CD4-positive, CD25-positive, alpha-beta regulatory T cell (primary cell): ENCODE measurements around the gene TMPRSS11F. TPM values are rescaled to one million over a fixed set of nuclear protein-coding genes. Genes with fewer than 3 reads are reported as not detected.

ENCODE experiments used
- ATAC-seq, 2 donors: fragments of 150-1000 bp; cut with Tn5 transposase; one replicate each; pipeline ENCODE4 v1.10.0; 2021; ENCODE audit warnings: low read depth in 2 of 2, moderate number of reproducible peaks in 2 of 2, moderate library complexity in 1 of 2
- DNase-seq, 3 donors: peaks; one replicate each; pipeline versions ENCODE4 v3.0.0 to v3.0.0-alpha.2; 2012 to 2022; ENCODE audit warnings: mixed read lengths in 1 of 3
- H3K27ac ChIP-seq: one replicate; pipeline ENCODE4 v1.7.0; 2013; ENCODE audit warnings: mild to moderate bottlenecking, low read length; ENCODE audit not compliant: insufficient read depth, poor library complexity, severe bottlenecking
- H3K27me3 ChIP-seq: one replicate; pipeline ENCODE4 v1.7.0; 2013; ENCODE audit warnings: low read length; ENCODE audit not compliant: control insufficient read depth, insufficient read depth
- H3K36me3 ChIP-seq: one replicate; pipeline ENCODE4 v1.7.0; 2013; ENCODE audit warnings: mild to moderate bottlenecking, low read length, moderate library complexity; ENCODE audit not compliant: control insufficient read depth, insufficient read depth
- H3K4me1 ChIP-seq: 2 replicates; pipeline ENCODE4 v1.7.0; 2013; ENCODE audit warnings: mild to moderate bottlenecking, low read length; ENCODE audit not compliant: insufficient read depth, control insufficient read depth, poor library complexity, severe bottlenecking
- H3K4me3 ChIP-seq: one replicate; pipeline ENCODE4 v1.7.0; 2013; ENCODE audit warnings: low read depth, mild to moderate bottlenecking, low read length, moderate library complexity
- H3K9me3 ChIP-seq, 2 experiments: 1 replicate in 1 of 2; 2 replicates in 1 of 2; pipeline ENCODE4 v1.7.0; 2013; ENCODE audit warnings: low read length in 2 of 2, mild to moderate bottlenecking in 1 of 2, moderate library complexity in 1 of 2; ENCODE audit not compliant: control insufficient read depth in 2 of 2
- H3K27ac Mint-ChIP-seq, 3 donors: one replicate each; pipeline ENCODE4 v1.8.0; 2020 to 2022; ENCODE audit warnings: mild to moderate bottlenecking in 3 of 3, mixed read lengths in 3 of 3, moderate library complexity in 2 of 3
- H3K27me3 Mint-ChIP-seq: one replicate; pipeline ENCODE4 v1.8.0; 2022; ENCODE audit warnings: mild to moderate bottlenecking, mixed read lengths
- H3K36me3 Mint-ChIP-seq: one replicate; pipeline ENCODE4 v1.8.0; 2020; ENCODE audit warnings: mixed read lengths
- H3K4me1 Mint-ChIP-seq, 4 donors: one replicate each; pipeline ENCODE4 v1.8.0; 2020 to 2022; ENCODE audit warnings: mixed read lengths in 4 of 4, mild to moderate bottlenecking in 1 of 4
- H3K4me3 Mint-ChIP-seq, 4 donors: one replicate each; pipeline ENCODE4 v1.8.0; 2020 to 2022; ENCODE audit warnings: mild to moderate bottlenecking in 4 of 4, mixed read lengths in 4 of 4, moderate library complexity in 3 of 4
- H3K9me3 Mint-ChIP-seq, 7 donors: one replicate each; pipeline ENCODE4 v1.8.0; 2020 to 2022; ENCODE audit warnings: mixed read lengths in 7 of 7, mild to moderate bottlenecking in 3 of 7, moderate library complexity in 2 of 7
- polyA plus RNA-seq, 4 donors: library from polyadenylated mRNA; unstranded; fragments of 300-500 nt; fragmentation: Illumina TruSeq; gene quantifications; one replicate each; pipeline ENCODE4 v1.2.3, GENCODE V29; 2021
- total RNA-seq: library from RNA; stranded (reverse); gene quantifications from one replicate; pipeline ENCODE4 v1.2.3, GENCODE V29; 2022

The TMPRSS11F gene
- total and polyA plus RNA-seq, 5 donors from 2014 or later = not detected

DNA sequence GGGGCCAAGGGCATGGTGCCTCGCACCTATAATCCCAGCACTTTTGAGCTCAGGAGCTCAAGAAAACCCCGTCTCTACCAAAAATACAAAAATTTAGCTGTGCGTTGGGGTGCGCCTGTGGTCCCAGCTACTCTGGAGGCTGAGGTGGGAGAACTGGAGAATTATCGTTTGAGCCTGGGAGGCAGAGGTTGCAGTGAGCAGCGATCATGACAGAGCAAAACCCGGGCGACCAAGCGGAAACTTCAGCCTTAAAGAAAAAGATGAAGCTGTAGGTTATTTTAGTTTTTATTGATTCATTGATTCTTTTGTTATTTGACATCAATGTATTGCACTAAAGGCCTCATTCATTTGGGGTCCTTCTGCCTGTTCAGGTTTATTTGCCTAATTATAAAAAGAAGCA lies 5.4 kb downstream of the TMPRSS11F start:
- Histone ChIP-seq H3K4me3 (no peak overlapping the region), H3K27ac (no peak overlapping the region), H3K27me3 (no peaks in the 10 kb centered on the region), H3K4me1 (no peaks in the 10 kb centered on the region), H3K9me3 (no peaks in the 10 kb centered on the region), H3K36me3 (no peaks in the 10 kb centered on the region)
- Mint-ChIP-seq H3K27ac (no peak overlapping the region), H3K27me3 (no peaks in the 10 kb centered on the region), H3K9me3 (peaks cover 0 to 3% (median 0%) of the 10 kb centered on the region in 7 donors), H3K4me3 (no peak overlapping the region), H3K36me3 (no peaks in the 10 kb centered on the region), H3K4me1 (no peaks in the 10 kb centered on the region)
- ATAC-seq (no peak), DNase-seq (no peak)

DNA sequence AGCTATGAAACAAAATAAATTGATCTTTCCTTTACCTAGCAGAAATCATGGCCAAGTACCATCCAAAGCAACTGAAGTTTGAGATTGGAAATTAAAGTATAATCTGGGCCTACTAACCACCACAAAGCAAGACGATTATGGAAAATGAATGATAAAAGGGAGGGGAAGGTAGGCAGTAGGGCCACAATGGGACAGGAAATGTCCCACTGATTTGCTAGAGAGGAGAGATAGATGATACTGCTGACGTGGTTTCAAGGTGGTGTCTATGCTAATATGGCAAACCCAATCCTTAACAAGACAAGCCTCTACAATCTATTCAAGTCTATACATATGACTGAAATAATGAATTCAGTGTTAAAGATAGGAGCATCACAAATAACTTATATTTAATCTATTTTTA lies 6.1 kb downstream of the TMPRSS11F start:
- Mint-ChIP-seq H3K27ac (no peak overlapping the region), H3K27me3 (no peaks in the 10 kb centered on the region), H3K36me3 (no peaks in the 10 kb centered on the region), H3K9me3 (peaks cover 0 to 3% (median 0%) of the 10 kb centered on the region in 7 donors), H3K4me3 (no peak overlapping the region), H3K4me1 (no peaks in the 10 kb centered on the region)
- Histone ChIP-seq H3K27me3 (no peaks in the 10 kb centered on the region), H3K9me3 (no peaks in the 10 kb centered on the region), H3K4me1 (no peaks in the 10 kb centered on the region), H3K27ac (no peak overlapping the region), H3K4me3 (no peak overlapping the region), H3K36me3 (no peaks in the 10 kb centered on the region)
- DNase-seq (no peak), ATAC-seq (no peak)

DNA sequence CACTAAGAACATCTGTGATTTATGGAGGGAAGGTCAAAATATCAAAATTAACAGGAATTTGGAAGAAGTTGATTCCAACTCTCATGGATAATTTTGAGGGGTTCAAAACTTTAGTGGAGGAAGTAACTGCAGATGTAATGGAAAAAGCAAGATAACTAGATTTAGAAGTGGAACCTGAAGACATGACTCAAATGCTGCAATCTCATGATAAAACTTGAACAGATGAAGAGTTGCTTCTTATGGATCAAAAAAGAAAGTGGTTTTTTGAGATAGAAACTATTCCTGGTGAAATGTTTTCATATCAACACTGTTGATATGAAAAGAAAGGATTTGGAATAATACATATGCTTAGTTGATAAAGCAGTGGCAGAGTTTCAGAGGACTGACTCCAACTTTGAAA lies 9.7 kb downstream of the TMPRSS11F start:
- Mint-ChIP-seq H3K27me3 (no peaks in the 10 kb centered on the region), H3K36me3 (no peaks in the 10 kb centered on the region), H3K9me3 (peaks cover 0 to 8% (median 0%) of the 10 kb centered on the region in 7 donors), H3K4me1 (no peaks in the 10 kb centered on the region), H3K27ac (peak overlapping the region in 1 of 3 donors; percentile 71), H3K4me3 (no peak overlapping the region)
- DNase-seq = no peak
- Histone ChIP-seq H3K36me3 (no peaks in the 10 kb centered on the region), H3K27ac (no peak overlapping the region), H3K9me3 (no peaks in the 10 kb centered on the region), H3K4me1 (no peaks in the 10 kb centered on the region), H3K27me3 (no peaks in the 10 kb centered on the region), H3K4me3 (no peak overlapping the region)
- ATAC-seq = no peak

DNA sequence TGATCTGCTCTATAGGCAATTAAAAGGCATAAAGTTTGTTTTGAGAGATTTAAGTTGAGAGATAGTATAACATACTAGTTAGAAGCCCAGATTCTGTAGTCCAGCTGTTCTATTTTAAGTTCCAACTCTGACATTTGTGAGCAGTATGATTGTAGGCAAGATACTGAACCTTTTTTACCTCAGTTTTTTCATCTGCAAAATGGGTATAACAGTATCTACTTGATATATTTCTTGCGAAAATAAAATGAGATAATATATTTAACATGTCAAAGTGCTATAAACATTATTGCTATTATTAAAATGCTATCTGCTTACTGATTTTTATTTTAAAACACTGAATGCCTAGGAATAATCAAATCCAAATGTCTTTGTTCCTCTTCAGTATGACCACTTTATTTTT lies 19.2 kb downstream of the TMPRSS11F start:
- no peaks in the 10 kb centered on the region for H3K27me3 ChIP-seq
- H3K9me3 ChIP-seq = no peaks in the 10 kb centered on the region
- H3K4me3 ChIP-seq = no peak overlapping the region
- H3K27ac Mint-ChIP-seq = no peak overlapping the region
- H3K36me3 ChIP-seq = no peaks in the 10 kb centered on the region
- no peaks in the 10 kb centered on the region for H3K4me1 Mint-ChIP-seq
- H3K4me3 Mint-ChIP-seq = no peak overlapping the region
- ATAC-seq = no peak
- no peak for DNase-seq
- H3K4me1 ChIP-seq = no peaks in the 10 kb centered on the region
- no peaks in the 10 kb centered on the region for H3K27me3 Mint-ChIP-seq
- no peaks in the 10 kb centered on the region for H3K36me3 Mint-ChIP-seq
- H3K9me3 Mint-ChIP-seq = peaks cover 0 to 9% (median 3%) of the 10 kb centered on the region in 7 donors
- H3K27ac ChIP-seq = no peak overlapping the region

DNA sequence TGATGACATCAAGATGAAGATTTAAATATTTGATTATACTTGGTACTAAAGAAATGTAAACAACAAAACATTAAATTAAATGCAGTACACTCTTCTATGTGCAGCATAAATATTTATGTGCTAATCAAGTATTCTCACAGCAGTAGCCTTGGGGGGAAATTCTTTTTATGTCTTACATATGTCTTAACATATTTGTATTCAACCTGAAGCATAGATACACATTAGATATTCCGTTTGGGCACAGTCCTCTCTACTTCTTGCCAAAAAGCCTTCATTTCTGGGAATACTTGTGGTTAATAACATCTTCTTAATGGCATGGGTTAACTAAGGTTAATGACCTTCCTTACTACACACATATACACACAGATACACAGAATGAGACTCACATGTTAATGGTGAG lies 19.8 kb downstream of the TMPRSS11F start:
- peaks cover 0 to 9% (median 3%) of the 10 kb centered on the region in 7 donors for H3K9me3 Mint-ChIP-seq
- Histone ChIP-seq H3K4me3 (no peak overlapping the region), H3K36me3 (no peaks in the 10 kb centered on the region), H3K27me3 (no peaks in the 10 kb centered on the region), H3K27ac (no peak overlapping the region), H3K4me1 (no peaks in the 10 kb centered on the region), H3K9me3 (no peaks in the 10 kb centered on the region)
- DNase-seq = no peak
- H3K4me1 Mint-ChIP-seq = no peaks in the 10 kb centered on the region
- no peaks in the 10 kb centered on the region for H3K27me3 Mint-ChIP-seq
- no peak overlapping the region for H3K4me3 Mint-ChIP-seq
- no peak for ATAC-seq
- no peaks in the 10 kb centered on the region for H3K36me3 Mint-ChIP-seq
- H3K27ac Mint-ChIP-seq = no peak overlapping the region

DNA sequence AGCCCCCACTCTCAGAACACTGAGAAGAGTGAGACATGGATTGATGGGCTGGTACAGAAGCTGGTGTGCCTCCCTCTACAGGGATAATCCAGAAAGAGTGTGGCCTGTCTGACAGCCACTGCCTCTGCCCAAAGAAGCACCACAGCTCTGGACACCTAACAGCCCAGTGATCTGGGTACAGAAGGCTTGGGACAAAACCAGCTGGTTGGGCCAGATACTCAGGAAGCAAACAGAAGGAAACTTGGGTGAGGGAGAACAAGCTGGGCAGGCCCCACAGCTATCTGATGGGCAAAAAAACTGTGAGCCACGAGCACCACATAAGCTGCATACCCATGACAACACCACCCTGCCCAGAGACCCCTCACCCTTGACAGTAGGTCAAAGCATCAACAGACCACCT lies 46.9 kb downstream of the TMPRSS11F start:
- Mint-ChIP-seq H3K36me3 (no peaks in the 10 kb centered on the region), H3K4me3 (no peak overlapping the region), H3K4me1 (no peaks in the 10 kb centered on the region), H3K27me3 (no peaks in the 10 kb centered on the region), H3K27ac (no peak overlapping the region), H3K9me3 (peaks cover 2 to 20% (median 7%) of the 10 kb centered on the region in 7 donors)
- Histone ChIP-seq H3K9me3 (no peaks in the 10 kb centered on the region), H3K36me3 (no peaks in the 10 kb centered on the region), H3K4me3 (no peak overlapping the region), H3K4me1 (no peaks in the 10 kb centered on the region), H3K27ac (no peak overlapping the region), H3K27me3 (no peaks in the 10 kb centered on the region)
- no peak for ATAC-seq
- no peak for DNase-seq

DNA sequence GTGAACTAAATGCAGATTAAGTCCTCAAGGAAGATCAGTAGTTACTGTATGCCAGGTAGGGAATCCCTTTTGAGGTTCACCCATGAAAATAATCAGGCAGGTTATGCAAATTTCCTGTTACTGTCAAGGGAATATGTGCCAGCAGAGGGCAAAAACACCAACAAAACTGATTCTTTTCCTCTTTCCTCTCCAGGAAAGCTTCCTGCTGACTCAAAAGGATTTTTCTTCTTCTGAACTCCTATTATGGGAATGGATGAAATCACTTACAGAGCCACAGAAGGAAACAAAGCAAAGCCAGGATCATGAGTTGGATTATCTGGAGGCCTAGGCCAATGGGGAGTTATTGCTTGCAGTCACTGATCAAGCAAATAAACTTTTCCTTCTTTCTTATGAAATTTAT lies 49.7 kb downstream of the TMPRSS11F start:
- ATAC-seq = no peak

DNA sequence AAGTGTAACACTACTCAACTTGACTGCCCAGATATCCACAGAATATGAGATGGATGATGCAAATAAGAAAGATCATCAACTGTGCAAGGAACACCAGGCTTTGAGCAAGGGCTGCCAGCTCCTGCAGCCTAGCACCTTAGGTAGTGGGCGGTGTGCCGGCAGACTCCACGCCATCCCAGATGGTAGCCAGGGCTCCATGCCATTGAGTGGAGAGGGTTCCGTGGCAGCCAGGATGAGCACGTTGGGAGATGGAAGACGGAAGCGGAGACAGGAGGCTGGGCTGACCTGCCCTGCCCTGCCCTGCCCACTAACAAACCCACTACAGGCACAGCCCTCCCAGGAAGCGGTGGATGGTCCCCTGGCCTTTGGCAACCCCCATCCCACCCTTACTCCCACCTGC lies 51.9 kb downstream of the TMPRSS11F start:
- H3K36me3 ChIP-seq = no peaks in the 10 kb centered on the region
- no peak overlapping the region for H3K4me3 ChIP-seq
- no peaks in the 10 kb centered on the region for H3K27me3 Mint-ChIP-seq
- no peaks in the 10 kb centered on the region for H3K4me1 Mint-ChIP-seq
- ATAC-seq (no peak), DNase-seq (no peak)
- no peak overlapping the region for H3K27ac ChIP-seq
- no peaks in the 10 kb centered on the region for H3K4me1 ChIP-seq
- no peaks in the 10 kb centered on the region for H3K9me3 ChIP-seq
- H3K9me3 Mint-ChIP-seq = peaks cover 0 to 4% (median 0%) of the 10 kb centered on the region in 7 donors
- H3K27ac Mint-ChIP-seq = peak overlapping the region in 1 of 3 donors; percentile 58
- no peak overlapping the region for H3K4me3 Mint-ChIP-seq
- no peaks in the 10 kb centered on the region for H3K36me3 Mint-ChIP-seq
- H3K27me3 ChIP-seq = no peaks in the 10 kb centered on the region

More for the DNA sequence above, 49.7 kb downstream of the TMPRSS11F start:
- H3K27ac ChIP-seq = no peak overlapping the region
- H3K9me3 ChIP-seq = no peaks in the 10 kb centered on the region
- Mint-ChIP-seq H3K36me3 (no peaks in the 10 kb centered on the region), H3K4me1 (no peaks in the 10 kb centered on the region), H3K9me3 (peaks cover 0 to 9% (median 0%) of the 10 kb centered on the region in 7 donors), H3K27ac (no peak overlapping the region), H3K4me3 (no peak overlapping the region), H3K27me3 (no peaks in the 10 kb centered on the region)
- H3K27me3 ChIP-seq = no peaks in the 10 kb centered on the region
- no peak overlapping the region for H3K4me3 ChIP-seq
- no peak for DNase-seq
- H3K36me3 ChIP-seq = no peaks in the 10 kb centered on the region
- H3K4me1 ChIP-seq = no peaks in the 10 kb centered on the region
